Activated CD4-positive, alpha-beta T cell treated with anti-CD3 and anti-CD28 coated beads, Interleukin-2, amount 10 ng/mL, durations not matched to agents 24 days and 14 days (primary cell): Measurements from ENCODE around the gene DNM3. TPM values are rescaled to one million over a fixed set of nuclear protein-coding genes. Genes with fewer than 3 reads are reported as not detected.
A peak's percentile ranks its signal among the peaks of the same experiment; 100 is the strongest.
"Not testable (repeated sequence)": the region's sequence is repeated elsewhere in the genome, so short reads cannot be mapped to it uniquely, and the experiment has no call there.

ENCODE experiments used
- DNase-seq: peaks from one replicate; pipeline ENCODE4 v3.0.0; 2022
- H3K27ac Mint-ChIP-seq: one replicate; pipeline ENCODE4 v1.8.0; 2022; ENCODE audit warnings: mild to moderate bottlenecking, mixed read lengths
- H3K27me3 Mint-ChIP-seq: one replicate; pipeline ENCODE4 v1.8.0; 2022; ENCODE audit warnings: mixed read lengths
- H3K36me3 Mint-ChIP-seq: one replicate; pipeline ENCODE4 v1.8.0; 2022; ENCODE audit warnings: low read depth, mild to moderate bottlenecking, mixed read lengths
- H3K4me1 Mint-ChIP-seq: one replicate; pipeline ENCODE4 v1.8.0; 2021; ENCODE audit warnings: mixed read lengths
- H3K4me3 Mint-ChIP-seq: one replicate; pipeline ENCODE4 v1.8.0; 2022; ENCODE audit warnings: mild to moderate bottlenecking, moderate library complexity, mixed read lengths
- H3K9me3 Mint-ChIP-seq: one replicate; pipeline ENCODE4 v1.8.0; 2021; ENCODE audit warnings: mixed read lengths
- intact Hi-C: fragments of 100-400 bp; cut with micrococcal nuclease; formaldehyde crosslinking; loops from one replicate; pipeline ENCODE4 v1.15.1; 2023
- total RNA-seq: library from RNA; stranded (reverse); gene quantifications from 2 replicates; pipeline ENCODE4 v1.2.3, GENCODE V29; 2022

Gene DNM3
- total RNA-seq, 1 donor from 2014 or later = 0.42 TPM

DNA sequence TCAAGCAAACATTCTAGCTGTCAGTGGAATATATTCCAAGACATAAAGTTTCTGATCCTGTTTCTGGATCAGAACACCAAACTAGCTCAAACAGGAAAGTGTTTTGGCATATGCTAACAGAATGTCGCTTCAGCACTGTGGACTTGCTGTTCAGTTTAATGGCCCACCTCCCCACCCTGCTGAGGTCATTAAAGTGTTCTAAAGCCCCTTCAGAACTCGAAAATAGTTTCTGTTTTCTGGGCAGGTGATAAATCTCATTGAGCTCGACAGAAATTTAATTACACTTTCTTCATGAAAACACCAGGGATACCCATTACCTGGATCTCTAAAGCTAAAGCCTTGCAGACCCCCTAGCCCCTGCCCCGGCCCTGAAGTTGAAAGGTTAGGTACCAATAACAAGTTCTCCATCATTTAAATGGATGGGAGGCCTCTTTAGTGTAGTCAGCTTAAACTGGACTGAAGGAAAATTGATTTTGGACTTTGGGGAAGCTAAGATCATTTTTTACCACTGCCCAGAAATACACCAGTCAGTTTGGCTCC, 575.3 kb downstream of the DNM3 start:
- Mint-ChIP-seq H3K27ac (no peak overlapping the region), H3K4me1 (peaks cover 2% of the 10 kb centered on the region), H3K27me3 (peaks cover 2% of the 10 kb centered on the region), H3K36me3 (no peaks in the 10 kb centered on the region), H3K9me3 (no peaks in the 10 kb centered on the region), H3K4me3 (no peak overlapping the region)
- no peak for DNase-seq
- intact Hi-C loops = no loop called here

DNA sequence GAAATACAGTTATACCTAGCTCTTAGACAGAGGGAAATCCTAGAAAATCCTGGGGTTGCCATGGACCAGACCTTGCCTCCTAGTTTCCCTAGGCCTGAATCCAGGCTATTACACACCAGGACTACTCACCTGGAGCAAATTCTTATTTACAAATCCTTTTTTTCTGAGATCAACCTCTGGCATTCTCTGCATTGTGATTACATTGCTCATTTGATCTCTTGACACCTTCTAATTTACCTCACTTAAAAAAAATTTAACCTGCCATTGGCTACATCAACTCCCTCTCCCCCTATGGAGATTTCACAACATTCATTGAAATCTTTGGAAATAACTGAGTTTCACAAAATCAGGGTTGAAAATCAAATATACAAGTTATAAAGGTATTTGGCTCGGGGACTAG, 576.3 kb downstream of the DNM3 start:
- peaks cover 2% of the 10 kb centered on the region for H3K27me3 Mint-ChIP-seq
- no peak overlapping the region for H3K4me3 Mint-ChIP-seq
- no peaks in the 10 kb centered on the region for H3K4me1 Mint-ChIP-seq
- intact Hi-C loops = no loop called here
- no peaks in the 10 kb centered on the region for H3K9me3 Mint-ChIP-seq
- no peaks in the 10 kb centered on the region for H3K36me3 Mint-ChIP-seq
- no peak overlapping the region for H3K27ac Mint-ChIP-seq
- DNase-seq = no peak

DNA sequence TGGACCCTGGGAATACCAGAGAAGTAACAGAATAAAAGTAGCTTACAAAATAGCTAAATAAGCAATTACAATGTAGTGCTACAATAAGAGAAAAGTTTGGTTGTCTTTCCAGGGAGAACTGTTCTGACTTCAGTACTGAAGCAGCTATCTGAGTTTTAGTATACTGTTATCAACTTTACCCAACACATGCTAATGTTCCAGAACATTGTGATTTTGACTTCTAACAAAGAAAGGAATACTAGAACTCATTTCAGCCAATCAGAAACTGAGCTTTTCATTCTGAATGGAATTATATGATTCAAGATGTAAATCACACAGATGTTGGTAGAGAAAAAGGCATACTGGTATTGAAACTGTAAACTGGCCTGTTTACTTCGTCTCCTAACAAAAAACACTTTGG, 579.1 kb downstream of the DNM3 start, which contains the start of gene C1orf105:
C1orf105 (plus strand) TSS at position 301 of the 400 bp plus-strand sequence. CDS start 201 bp downstream, outside the sequence.
- no peak within 1 kb of the TSS for H3K27ac Mint-ChIP-seq
- no peaks in the 10 kb centered on the region for H3K36me3 Mint-ChIP-seq
- no peaks in the 10 kb centered on the region for H3K9me3 Mint-ChIP-seq
- H3K4me1 Mint-ChIP-seq = no peaks in the 10 kb centered on the region
- no peak within 1 kb of the TSS for H3K4me3 Mint-ChIP-seq
- intact Hi-C loops = no loop called here
- DNase-seq = no peak
- peaks cover 2% of the 10 kb centered on the region for H3K27me3 Mint-ChIP-seq

DNA sequence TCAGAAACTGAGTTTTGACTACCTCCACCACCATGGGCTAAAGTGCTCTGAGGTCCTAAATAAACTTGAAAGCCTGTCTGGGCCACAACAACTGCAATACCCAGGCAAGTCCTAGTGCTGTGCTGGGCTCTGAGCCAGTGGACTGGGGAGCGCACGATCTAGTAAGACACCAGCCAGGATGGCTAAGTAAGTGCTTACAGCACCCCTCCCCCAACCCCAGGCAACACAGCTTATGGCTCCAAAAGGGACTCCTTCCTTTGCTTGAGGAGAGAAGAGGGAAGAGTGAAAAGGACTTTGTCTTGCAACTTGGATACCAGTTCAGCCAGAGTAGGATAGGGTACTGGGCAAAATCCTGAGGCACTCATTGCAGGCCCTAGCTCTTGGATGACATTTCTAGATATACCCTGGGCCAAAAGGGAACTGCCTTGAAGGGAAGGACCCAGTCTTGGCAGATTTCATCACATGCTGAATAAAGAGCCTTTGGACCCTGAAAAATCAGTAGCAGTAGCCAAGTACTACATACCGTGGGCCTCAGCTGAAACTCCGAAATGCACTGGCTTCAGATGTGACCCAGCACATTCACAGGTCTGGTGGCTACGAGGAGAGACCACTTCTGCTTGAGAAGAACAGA, 580.8 kb downstream of the DNM3 start:
- H3K4me3 Mint-ChIP-seq = no peak overlapping the region
- no peaks in the 10 kb centered on the region for H3K36me3 Mint-ChIP-seq
- H3K27me3 Mint-ChIP-seq = peaks cover 2% of the 10 kb centered on the region
- intact Hi-C loops = no loop called here
- no peaks in the 10 kb centered on the region for H3K9me3 Mint-ChIP-seq
- DNase-seq = no peak
- no peaks in the 10 kb centered on the region for H3K4me1 Mint-ChIP-seq
- no peak overlapping the region for H3K27ac Mint-ChIP-seq

DNA sequence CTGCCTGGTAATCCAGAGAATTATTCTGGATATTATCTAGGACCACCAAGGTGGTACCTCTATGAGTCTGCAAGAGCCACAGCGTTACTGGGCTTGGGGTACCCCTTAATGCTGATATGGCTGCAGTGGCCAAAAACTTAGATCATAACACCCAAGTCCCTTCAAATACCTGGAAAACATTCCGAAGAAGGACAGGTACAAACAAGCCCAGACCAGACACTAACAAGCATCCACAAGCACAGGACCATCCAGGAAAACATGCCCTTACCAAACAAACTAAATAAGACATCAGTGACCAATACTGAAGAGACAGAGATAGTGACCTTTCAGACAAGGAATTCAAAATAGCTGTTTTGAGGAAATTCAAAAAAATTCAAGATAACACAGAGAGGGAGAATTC, 582.0 kb downstream of the DNM3 start:
- DNase-seq = no peak
- no peak overlapping the region for H3K27ac Mint-ChIP-seq
- intact Hi-C loops = no loop called here
- H3K36me3 Mint-ChIP-seq = no peaks in the 10 kb centered on the region
- H3K4me1 Mint-ChIP-seq = no peaks in the 10 kb centered on the region
- H3K9me3 Mint-ChIP-seq = no peaks in the 10 kb centered on the region
- no peak overlapping the region for H3K4me3 Mint-ChIP-seq
- peaks cover 2% of the 10 kb centered on the region for H3K27me3 Mint-ChIP-seq

DNA sequence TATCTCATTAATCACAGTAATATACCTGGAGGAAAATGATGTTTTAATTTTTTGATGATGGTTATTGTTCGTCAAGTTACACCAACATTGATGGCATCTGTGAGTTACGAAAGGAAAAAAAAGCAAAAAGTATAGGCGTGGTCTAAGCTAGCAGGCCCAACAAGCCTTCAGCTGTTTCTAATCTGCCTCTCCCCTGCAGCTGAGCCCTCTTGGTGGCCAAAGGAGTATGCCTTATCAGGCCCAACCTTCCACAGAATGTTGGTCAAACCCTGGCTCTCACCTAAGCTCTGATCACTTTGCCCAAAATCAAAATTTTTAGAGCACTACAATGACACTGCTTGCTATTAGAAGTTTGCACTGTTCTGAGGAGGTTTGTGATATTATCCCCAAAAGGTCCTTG, 584.0 kb downstream of the DNM3 start:
- Mint-ChIP-seq H3K9me3 (no peaks in the 10 kb centered on the region), H3K27me3 (no peaks in the 10 kb centered on the region), H3K4me3 (no peak overlapping the region), H3K4me1 (peaks cover 9% of the 10 kb centered on the region), H3K36me3 (no peaks in the 10 kb centered on the region), H3K27ac (no peak overlapping the region)
- no peak for DNase-seq
- intact Hi-C loops = no loop called here

DNA sequence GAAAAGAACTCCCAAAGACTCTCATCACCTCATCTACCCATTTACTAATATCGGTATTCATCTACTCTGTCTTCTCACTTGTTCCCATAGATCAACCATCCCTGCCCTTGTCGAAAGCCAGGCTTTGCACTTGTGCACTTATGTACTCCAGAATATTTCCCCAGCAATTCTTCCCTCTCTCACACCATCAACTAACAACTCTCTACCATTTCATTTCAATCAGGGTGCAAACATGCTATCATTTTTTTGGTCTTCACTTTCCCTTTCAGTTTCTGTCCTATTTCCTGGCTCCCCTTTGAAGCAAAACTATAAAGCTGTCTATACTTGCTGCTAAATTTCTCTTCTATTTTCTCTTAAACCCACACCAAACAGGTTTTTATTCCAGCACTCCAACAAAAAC, 585.9 kb downstream of the DNM3 start:
- intact Hi-C loops = no loop called here

DNA sequence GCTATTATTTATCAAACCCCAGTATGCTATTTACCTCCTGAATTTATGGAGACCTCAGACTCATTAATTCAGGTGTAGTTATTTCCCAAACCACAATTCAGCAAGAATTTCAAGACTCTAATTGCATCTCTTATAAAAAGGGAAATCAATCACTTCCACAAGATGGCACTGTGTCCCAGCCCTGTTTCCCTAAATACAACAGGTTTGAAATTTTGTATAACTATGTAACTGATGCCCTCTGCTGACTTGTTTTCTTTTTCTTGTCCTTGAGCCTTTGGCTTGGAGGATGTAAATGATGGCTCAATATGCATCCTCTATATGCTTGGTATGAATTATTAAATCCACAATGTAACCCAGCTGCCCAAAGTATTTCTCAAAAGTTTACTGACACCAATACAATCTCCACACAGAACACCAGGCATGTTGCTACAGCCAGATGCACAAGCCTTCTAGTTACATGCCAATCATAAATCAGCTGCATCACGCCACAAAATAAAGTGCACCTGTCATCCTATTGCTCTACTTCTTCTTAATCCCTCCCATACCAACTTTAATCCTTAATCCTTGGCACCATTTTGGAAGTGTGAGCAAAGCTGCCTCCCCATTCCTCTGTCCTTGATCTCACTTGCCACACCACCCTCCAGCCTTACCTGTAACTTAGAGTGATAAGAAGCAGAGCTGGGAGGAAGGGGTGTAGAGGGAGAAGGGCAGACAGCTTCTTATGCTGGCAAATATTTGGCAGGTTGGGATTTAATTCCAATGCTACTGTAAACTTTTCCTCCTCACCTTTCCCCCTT, 588.2 kb downstream of the DNM3 start:
- Mint-ChIP-seq H3K36me3 (peaks cover 3% of the 10 kb centered on the region), H3K27ac (no peak overlapping the region), H3K4me1 (peaks cover 26% of the 10 kb centered on the region), H3K4me3 (no peak overlapping the region), H3K27me3 (no peaks in the 10 kb centered on the region), H3K9me3 (peaks cover 5% of the 10 kb centered on the region)
- intact Hi-C loops = loop anchor here (1.0 kb wide), 3 partner anchors 15 to 427 kb away; partner anchors contain the start of gene PIGC
- DNase-seq = peak; percentile 82

More for the DNA sequence above, 585.9 kb downstream of the DNM3 start:
- peak; percentile 62 for DNase-seq
- H3K4me1 Mint-ChIP-seq = peaks cover 20% of the 10 kb centered on the region
- no peaks in the 10 kb centered on the region for H3K9me3 Mint-ChIP-seq
- no peaks in the 10 kb centered on the region for H3K36me3 Mint-ChIP-seq
- H3K4me3 Mint-ChIP-seq = no peak overlapping the region
- H3K27me3 Mint-ChIP-seq = no peaks in the 10 kb centered on the region
- H3K27ac Mint-ChIP-seq = no peak overlapping the region

DNA sequence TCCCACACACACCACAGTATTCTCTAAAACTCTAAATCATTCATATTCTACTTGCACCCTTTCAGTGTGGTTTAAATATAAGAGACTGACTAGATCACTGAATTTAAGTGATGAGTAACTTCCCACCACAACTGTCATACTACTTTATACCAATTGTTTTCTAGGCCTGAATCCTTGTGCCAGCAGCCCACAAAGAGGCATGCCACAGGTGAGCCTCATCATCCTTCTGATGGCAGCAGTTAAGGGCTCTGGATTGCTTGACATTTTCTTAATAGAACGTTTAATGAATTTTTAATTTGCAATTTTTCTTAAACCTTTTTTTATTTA, 588.8 kb downstream of the DNM3 start:
- H3K4me3 Mint-ChIP-seq = no peak overlapping the region
- H3K36me3 Mint-ChIP-seq = peaks cover 6% of the 10 kb centered on the region
- peaks cover 26% of the 10 kb centered on the region for H3K4me1 Mint-ChIP-seq
- intact Hi-C loops = no loop called here
- H3K9me3 Mint-ChIP-seq = peaks cover 5% of the 10 kb centered on the region
- no peak for DNase-seq
- no peaks in the 10 kb centered on the region for H3K27me3 Mint-ChIP-seq
- no peak overlapping the region for H3K27ac Mint-ChIP-seq

DNA sequence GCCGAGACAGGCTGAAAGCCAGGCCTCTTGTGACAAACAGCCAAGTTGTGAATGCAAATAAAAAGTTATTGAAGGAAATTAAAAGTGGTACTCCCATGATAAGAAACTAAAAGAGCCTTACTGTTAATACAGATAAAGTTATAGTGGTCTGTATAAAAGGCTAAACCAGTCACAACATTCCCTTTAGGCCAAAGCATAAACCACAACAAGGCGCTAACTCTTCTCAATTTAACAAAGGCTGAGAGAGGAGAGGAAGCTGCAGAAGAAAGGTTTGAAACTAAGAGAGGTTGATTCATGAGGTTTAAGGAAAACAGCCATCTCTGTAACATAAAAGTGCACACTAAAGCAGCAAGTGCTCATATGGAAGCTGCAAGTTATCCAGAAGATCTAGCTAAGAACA, 589.9 kb downstream of the DNM3 start:
- Mint-ChIP-seq H3K36me3 (peaks cover 13% of the 10 kb centered on the region), H3K9me3 (peaks cover 5% of the 10 kb centered on the region), H3K27me3 (no peaks in the 10 kb centered on the region), H3K4me1 (peaks cover 26% of the 10 kb centered on the region), H3K27ac (no peak overlapping the region), H3K4me3 (peak overlapping the region; percentile 10)
- no peak for DNase-seq
- intact Hi-C loops = no loop called here

DNA sequence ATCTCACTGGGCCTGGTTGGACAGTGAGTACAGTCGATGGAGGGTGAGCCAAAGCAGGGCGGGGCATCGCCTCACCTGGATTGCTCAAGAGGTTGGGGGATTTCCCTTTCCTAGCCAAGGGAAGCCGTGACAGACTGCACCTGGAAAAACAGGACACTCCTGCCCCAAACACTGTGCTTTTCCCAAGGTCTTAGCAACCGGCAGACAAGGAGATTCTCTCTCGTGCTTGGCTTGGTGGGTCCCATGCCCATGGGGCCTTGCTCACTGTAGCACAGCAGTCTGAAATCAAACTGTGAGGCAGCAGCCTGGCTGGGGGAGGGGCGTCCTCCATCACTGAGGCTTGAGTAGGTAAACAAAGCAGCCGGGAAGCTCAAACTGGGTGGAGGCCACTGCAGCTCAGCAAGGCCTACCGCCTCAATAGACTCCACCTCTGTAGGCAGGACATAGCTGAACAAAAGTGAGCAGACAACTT, 590.5 kb downstream of the DNM3 start:
- H3K4me3 Mint-ChIP-seq = peak overlapping the region; percentile 10
- H3K27me3 Mint-ChIP-seq = no peaks in the 10 kb centered on the region
- H3K9me3 Mint-ChIP-seq = peaks cover 5% of the 10 kb centered on the region
- peak; percentile 72 for DNase-seq
- no peak overlapping the region for H3K27ac Mint-ChIP-seq
- peaks cover 26% of the 10 kb centered on the region for H3K4me1 Mint-ChIP-seq
- intact Hi-C loops = no loop called here
- H3K36me3 Mint-ChIP-seq = peaks cover 13% of the 10 kb centered on the region

DNA sequence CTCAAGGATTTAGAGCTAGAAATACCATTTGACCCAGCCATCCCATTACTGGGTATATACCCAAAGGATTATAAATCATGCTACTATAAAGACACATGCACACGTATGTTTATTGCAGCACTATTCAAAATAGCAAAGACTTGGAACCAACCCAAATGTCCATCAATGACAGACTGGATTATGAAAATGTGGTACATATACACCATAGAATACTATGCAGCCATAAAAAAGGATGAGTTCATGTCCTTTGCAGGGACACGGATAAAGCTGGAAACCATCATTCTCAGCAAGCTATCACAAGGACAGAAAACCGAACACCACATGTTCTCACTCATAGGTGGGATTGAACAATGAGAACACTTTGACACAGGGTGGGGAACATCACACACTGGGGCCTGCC, 595.9 kb downstream of the DNM3 start:
- H3K4me1 Mint-ChIP-seq = peaks cover 20% of the 10 kb centered on the region
- H3K9me3 Mint-ChIP-seq = peaks cover 13% of the 10 kb centered on the region
- intact Hi-C loops, H3K27me3 Mint-ChIP-seq, DNase-seq, H3K27ac Mint-ChIP-seq, H3K4me3 Mint-ChIP-seq: not testable (repeated sequence)
- peaks cover 45% of the 10 kb centered on the region for H3K36me3 Mint-ChIP-seq

DNA sequence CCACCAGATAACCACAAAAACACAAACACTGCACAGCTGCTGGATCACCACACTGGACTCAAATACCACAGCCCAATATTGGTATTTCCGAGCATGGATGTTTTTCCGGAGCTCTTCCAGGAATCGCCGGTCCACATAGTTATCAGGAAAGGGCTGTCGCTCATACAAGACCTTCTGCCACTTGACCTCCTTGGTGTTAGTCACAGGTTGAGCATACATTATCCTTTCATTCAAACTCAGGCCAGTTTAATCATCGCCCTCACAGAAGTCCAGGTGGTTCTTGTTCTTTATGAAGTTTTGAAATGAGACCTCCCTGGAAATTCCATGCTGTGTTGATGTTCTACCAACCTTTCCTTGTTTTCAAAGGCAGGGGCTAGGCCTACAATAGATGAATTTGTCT, 601.1 kb downstream of the DNM3 start:
- Mint-ChIP-seq H3K27me3 (no peaks in the 10 kb centered on the region), H3K27ac (peak overlapping the region; percentile 43), H3K4me1 (peaks cover 27% of the 10 kb centered on the region), H3K36me3 (peaks cover 34% of the 10 kb centered on the region), H3K9me3 (peaks cover 6% of the 10 kb centered on the region), H3K4me3 (peak overlapping the region; percentile 91)
- intact Hi-C loops = loop anchor here (10.0 kb wide), 1 partner anchor 638 kb away; no protein-coding TSS in a partner anchor
- no peak for DNase-seq
